Muscle of arm (tissue), 12 donors: Measurements from ENCODE around the gene KXD1. TPM values are rescaled to one million over a fixed set of nuclear protein-coding genes. Genes with fewer than 3 reads are reported as not detected.
"Not testable (repeated sequence)": the region's sequence is repeated elsewhere in the genome, so short reads cannot be mapped to it uniquely, and the experiment has no call there.

ENCODE experiments used
- DNase-seq: peaks from one replicate; pipeline ENCODE4 v3.0.0-alpha.2; 2013
- polyA plus RNA-seq, 12 donors: library from polyadenylated mRNA; unstranded; fragments of 120-200 nt; gene quantifications; one replicate each; pipeline ENCODE4 v1.2.1, GENCODE V29; 2013; ENCODE audit not compliant: insufficient read length in 12 of 12

Gene KXD1
- polyA plus RNA-seq, 12 donors: 58.9 to 125 (median 63.9) TPM; not detected in 1

DNA sequence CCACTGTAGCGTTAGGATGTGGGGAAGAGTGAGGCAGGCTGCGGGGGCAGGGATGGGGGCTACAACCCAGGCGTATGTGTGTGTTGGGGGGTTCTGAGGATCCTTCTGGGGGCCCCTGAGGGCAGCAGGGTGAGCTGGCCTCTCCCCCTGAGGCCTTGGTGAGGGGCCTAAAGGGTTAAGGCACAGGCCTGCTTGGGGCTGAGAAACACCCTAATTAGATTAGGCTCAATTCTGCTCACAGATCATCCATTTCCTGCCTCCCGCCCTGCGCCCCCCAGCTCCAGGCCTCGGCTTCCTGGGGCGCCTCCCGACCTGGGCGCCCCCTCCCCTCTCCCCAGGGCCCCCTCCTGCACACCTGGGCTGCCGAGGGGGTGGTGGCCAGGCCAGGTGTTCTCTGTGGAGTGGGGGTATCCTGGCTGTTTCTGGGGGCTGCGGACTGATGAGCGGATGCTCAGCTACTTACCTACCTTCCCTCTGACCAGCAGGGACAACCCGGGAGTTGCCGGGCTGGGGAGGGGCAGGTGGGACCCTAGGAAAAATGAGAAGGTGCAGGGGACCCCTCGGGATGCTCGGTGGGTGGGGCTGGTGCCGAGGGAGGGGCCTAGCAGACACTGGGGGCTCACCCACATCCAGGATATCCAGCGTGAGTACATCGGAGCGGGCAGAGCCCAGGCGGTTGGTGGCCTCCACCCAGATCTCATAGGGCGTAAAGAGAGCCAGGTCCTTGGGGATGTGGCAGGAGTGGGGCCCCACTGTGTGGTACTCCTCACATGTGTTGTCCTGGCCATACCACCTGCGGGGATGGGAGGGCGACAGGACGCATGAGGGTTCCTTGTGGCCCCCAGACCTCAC lies 40.4 kb downstream of the KXD1 start:
- no peak for DNase-seq

DNA sequence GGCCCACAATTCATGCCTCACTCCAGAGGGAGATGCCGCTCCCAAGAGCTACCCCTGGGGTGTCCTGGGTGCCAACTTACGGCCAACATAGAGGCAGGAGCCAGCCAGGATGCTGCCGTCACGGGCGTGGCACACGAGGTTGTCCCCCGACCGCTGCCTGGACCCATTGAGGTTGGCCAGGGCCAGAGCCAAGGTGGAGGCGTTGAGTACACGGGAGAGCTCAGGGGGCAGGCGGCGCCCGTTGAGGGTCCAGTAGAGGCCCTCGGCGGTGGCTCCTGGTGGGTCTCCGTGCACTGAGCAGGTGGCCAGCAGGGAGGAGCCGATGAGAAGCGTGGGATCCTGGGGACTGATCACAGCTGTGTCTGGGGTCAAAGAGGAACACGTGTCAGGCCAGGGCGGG lies 41.8 kb downstream of the KXD1 start:
- DNase-seq: no peak

DNA sequence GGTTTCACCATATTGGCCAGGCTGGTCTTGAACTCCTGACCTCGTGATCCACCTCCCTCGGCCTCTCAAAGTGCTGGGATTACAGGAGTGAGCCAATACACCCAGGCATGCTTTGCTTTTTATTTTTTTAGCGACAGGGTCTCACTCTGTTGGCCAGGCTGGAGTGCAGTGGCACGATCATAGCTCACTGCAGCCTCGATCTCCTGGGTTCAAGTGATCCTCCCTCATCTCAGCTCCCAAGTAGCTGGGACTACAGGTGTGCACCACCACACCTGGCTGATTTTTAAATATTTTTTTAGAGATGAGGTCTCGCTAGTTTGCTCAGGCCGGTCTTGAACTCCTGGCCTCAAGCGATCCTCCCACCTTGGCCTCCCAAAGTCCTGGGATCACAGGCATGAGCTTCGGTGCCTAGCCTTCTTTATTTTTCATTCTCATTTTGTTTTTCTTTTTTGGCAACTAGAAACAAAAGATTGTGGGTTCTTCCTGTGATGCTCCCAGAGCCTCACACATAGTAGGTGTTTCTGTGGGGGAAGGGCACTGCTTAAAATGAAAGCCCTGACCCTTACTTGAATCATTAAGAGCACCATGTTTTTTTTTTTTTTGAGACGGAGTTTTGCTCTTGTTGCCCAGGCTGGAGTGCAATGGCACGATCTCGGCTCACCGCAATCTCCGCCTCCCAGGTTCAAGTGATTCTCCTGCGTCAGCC lies 43.2 kb downstream of the KXD1 start:
- DNase-seq: not testable (repeated sequence)

DNA sequence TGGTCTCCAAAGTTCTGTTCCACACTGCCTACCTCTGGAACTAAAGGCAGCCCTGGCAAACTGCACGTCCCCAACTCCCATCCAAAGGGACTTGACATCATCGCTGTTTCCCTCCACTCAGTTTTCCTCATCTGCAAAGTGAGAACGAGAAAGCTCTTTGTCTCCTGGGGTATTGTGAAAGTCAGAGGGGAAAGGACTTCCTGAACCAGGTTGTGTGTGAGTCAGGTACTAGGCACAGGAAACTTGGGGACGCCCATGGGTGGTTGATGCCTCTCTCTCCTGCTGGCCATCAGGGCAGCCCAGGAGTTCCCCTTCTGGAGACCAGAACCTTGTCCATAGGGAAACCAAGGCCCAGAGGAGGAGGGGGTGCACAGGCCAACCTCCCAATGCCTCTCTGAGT lies 44.2 kb downstream of the KXD1 start:
- DNase-seq: no peak

DNA sequence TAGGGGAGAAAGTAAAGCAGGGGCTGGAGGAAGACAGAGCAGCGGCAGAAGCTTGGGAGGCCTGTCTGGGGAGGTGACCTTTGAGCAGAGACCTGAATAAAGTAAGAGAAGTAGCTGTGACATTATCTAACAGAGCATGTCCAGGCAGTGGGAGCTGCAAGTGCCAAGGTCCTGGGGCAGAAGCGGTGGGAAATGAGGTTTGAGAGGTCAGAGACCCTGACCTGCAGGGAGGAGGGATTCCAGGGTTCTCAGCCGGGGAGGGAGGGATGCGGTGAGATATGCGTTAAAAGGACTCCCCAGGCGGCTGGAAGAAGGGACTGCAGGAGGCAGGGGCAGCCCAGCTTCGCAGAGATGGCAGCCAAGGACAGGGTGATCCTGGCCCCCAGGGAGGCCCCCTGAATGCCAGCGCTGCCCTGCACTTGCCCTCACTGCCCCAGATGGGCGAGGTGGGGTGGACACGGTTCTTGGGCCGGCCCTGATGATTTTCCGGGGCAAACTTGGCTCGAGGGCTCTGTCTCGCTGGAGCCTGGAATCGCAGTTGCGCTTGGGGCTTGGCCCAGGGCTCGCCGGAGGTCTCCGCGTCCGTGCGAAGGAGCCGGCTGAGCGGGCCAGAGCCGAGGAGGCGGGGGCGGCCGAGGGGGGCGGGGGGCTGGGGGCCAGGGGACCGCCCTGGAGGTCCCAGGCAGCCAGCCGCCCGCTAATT lies 45.7 kb downstream of the KXD1 start:
- no peak for DNase-seq

DNA sequence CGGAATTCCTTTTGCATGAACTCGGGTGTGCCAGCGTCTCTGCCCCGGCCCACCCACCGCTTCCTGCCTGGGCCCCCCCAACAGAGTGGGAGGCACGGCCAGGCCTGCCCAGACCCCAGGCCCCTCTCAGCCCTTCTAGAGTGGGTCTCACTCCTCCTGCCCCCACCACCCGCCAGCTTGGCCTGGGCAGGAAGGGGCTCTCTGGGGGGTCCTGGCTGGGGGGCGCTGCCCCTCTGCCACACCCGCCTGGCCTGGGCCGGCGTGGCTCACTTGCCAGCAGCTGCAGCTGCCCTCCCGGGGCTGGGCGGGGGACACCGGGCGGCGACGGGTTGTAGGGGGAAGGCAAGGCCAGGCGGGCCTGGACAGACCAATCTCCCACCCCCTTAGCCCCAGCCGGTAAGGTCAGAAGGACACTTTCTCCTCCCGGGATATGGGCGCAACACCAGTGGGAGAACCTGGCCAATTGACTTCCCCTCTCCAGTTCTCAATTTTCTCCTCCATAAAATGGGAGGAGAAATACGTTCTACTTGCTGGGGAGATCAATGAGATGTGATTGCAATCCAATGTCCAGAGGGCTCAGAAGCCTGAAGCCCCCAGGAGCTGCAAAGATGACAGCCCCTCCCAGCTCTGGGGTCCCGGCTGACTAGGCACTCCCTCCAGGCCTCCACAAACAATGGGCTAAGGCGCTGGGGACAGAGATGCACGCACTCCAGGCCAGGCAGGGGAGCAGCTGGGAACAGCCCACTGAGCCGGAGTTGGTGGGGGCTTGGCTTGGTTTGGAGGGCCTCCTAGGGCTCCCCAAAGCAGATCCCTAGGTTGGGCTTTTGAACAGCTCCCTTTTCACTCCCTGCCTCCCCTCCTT lies 46.5 kb downstream of the KXD1 start:
- DNase-seq: no peak

DNA sequence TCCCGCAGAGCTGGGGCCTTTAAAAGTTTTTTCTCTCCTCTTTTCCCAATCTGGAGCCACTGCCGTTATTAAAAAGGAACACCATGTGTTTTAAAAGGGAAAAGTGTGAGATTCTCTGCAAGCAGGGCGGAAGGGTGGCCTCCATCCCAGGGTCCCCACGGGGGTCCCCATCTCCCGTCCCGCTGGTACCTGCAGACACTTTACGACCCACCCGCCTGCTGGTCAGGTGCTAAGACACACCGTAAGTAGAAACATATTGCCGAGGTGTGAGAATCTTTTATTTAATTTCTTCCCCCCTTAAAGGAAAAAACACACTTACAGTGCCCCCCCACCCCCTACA lies 47.1 kb downstream of the KXD1 start:
- DNase-seq: no peak

DNA sequence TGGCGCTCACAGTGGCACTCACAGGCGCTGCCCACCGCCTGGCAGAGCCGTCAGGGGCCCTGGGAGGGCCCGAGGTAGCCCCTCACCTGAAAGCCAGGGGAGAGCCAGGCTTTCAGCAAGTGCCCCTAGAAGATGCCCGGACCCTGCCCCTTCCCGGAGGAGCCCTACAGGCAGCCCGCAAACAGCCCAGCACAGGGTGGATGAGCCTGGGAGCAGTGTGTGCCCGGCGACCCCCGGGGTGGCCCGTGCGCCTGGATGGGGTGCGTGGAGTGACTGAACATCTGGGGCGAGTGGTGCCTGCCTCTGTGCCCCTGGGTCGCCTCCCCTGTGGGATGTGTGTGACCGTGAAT lies 47.5 kb downstream of the KXD1 start:
- DNase-seq: no peak

DNA sequence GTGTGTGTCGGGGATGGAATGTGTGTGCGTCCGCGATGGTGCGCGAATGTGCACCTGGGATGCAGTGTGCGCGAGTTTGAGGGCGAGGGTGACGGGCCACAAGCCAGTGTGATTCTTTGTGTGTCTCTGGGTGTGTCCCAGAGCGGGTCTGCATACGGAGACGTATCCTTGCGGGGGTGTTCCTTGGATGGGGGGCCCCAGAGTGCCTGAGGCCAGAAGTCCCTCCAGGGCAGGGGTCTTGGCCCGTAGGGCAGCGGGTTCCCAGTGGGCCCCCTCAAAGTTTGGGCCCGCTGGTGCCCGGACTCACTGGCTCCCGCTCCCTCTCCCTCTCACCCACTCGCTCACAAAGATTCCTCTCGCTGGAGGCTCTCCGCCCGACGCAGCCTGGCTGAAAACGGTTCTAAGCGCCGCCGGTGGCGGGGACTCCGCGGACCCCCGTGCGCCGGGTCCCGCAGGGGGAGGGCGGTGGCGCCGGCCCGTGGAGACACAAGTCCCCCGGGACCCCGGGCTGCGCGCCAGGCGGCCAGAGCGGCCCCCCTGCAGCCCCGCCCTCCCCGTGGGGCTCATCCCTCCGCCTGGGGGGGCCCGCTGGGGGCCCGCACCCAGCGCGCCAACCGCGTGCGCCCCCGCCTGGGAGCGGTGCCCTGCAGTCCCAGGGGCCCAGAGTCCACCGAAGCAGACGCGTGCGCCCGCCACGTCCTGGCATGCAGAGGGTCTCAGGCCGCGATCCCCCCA lies 48.0 kb downstream of the KXD1 start:
- no peak for DNase-seq

DNA sequence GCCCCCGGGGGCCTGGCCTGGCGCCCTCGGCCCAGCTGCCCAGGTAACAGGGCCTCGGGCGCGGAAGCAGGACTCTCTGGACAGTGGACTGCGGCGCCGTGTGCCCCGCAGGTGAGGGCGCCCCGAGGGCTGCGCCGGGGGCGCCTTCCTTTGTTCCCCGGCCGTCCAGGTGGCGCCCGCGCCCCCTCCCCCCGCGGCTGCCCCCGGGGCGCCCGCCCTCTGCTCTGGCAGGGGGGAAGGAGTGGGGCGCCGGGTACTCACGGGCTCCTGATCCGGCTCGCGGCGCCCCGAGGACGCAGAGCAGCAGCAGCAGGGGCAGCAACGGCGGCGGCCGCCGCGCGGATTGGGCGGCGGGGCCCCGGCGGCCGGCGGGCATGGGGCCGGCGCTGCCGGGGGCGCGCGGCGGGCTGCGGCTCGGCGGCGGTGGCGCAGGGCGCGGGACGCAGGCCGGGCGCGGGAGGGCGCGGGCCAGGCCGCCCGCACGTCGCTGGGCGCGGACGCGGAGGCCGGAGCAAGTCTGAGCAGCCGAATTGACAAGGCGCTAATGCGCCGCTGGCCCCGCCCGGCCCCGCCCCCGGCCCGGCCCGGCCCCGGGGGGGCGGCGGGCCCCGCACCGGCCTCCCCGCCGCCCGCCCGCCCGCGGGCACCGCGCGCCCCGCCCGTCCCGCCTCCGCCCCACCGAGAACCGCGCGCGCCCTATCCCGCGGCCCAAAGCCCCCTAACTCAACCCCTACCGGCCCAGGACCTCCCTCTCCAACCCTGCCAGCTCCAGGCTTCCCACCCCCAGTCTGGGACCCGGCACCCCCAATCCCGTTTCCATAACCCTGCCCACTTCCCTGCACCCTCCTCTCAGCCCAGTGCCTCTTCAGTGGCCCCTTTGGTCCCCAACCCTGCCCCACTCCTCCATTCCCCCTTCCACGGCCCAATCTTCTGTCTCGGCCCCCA lies 48.9 kb downstream of the KXD1 start, which contains the start of gene CRLF1:
Gene CRLF1, minus strand, starts transcription at position 519 of the 945 bp plus-strand sequence. Its CDS starts 143 bp downstream, at position 376.
- no peak for DNase-seq

DNA sequence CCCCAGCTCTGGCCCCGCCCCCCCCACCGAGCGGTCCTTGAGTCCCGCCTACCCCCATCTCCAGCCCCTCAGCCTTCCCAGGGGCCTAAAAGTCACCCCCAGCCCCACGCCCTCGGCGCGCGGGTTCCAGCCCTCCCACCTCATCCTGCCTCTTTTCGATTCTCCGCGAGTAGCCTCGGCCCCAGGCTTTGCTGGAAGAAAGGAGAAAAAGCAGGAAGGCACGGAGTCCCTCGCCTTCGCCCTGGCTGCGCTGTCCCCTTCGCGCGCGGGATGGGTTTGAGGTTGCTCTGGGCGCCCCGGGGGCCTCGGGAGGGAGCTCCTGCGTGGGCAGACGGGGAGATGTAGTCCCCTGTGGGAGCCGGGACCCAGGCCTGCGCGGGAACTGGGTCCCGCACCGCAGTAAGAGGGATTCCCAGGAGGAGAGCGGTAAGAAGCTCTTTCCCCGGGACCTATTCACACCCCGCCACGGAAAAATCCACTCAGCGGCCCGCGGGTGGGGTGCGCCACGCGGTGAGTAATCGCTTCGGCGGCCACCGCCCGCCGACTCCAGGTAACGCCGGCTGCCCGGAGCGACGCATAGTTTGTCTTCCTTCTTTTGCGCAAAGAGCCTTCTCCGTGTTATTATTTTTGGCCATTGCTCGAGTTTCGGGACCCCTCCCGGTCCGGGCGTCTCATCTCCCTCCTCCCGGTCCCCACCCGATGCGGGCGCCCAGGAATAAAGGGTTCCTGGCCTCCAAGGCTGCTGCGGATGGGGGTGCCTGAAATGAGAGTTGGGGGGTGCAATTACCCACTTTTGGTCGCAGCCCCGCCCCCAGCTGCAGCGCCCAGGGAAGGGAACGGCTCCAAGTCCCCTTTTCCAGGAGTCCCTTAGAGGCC lies 49.8 kb downstream of the KXD1 start:
- no peak for DNase-seq

DNA sequence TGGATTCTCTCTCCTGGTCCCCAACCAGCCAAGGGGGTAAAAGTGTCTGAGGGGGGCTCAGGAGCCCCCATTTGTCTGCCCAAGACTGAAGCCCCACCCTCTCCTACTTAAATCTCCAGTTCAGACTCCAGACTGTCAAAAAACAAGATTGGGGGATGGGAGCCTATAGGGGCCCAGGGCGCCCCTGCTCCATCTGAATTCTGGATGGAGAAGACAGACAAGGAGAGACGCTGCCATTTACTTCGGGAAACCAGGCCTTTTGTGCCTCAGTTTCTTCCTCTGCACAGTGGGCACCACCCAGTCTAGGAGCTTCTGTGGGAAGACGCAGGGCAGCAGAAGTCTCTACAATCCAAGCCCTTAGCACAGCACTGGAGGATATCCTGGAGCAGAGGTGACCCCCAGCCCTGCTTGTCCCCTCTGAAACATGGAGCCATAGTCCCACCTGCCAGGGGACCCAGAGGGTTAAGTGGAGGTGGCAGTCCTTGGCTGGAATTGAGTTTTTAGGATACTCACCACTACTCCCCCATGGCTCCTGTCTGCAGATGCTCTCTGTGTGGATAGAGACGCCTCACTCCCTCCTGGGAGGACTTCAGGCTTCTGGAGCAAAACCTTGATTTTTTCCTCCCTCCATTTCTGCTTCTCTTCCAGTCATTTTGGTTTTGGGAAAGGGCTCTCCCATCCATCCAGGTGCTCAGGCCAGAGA lies 50.6 kb downstream of the KXD1 start:
- DNase-seq: no peak

DNA sequence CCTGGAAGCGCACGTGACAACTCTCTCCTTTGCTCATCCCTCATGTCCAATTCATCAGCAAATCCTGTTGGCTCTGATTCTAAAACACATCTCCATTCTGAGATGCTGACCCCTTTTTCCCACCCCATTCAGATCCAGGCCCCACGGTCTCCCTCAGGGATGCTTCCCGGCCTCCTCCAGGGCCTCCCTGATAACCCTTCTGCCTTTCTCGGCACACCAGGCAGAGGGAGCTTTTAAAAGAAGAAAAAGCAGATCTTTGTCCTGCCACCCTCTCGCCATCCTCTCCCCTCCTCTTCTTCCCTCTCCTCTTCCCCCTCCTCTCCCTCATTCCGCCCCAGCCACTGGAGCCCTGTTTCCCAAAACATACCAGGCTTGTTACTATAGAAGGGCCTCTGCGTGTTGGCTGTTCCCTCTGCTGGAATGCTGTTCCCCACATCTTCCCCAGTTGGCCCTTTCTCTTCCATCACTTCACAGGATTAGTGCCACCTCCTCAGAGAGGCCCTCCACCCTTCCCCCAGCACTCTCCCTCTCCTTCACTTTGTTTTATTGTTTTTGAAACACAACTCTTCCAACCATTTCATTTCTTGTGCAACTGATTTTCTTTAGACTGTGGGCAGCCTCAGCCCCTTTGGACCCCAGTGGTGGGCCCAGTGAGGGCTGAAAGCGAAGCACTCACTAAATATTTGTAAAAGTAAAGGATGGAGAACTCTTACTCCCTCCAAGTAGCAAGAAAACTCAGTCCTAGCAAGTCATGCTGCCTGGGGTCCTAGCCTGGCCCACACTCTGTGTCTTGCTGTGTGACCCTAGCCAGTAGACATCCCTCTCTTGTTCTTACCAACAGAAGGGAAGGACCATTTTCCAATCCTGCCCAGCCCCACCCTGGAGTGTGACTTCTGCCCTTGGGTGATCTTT lies 51.4 kb downstream of the KXD1 start:
- no peak for DNase-seq

DNA sequence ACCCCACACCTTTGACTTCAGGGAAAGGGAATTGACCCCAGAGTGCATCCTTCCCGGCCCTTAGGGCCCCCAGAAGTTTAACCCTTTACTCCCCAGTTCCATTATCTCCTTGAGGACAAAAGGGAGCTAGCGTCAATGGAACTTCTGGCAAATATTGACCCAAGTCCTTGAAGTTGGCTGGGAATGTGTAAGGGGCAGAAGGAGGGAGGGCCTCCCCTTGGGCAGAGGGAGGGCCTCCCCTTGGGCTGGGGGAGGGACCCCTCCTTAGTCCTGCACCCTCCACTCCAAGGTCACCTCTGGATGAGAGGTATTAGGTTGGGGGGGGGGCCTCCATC lies 52.0 kb downstream of the KXD1 start:
- DNase-seq: no peak

DNA sequence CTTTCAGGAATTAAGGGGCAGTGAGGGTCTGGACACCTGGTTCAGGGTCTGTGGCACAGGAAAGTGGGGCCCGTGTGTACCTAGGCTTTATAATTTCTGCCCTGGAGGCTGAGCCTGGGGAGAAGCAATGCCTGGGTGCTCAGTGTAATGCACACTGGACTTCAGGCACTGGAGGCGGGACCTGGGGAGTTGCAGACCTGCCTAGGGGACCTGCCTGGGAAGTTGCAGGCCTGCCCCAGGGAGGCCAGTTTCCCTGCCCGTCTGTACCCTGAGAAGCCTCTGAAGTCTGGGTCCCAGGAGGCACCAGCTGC lies 52.5 kb downstream of the KXD1 start:
- DNase-seq: no peak

DNA sequence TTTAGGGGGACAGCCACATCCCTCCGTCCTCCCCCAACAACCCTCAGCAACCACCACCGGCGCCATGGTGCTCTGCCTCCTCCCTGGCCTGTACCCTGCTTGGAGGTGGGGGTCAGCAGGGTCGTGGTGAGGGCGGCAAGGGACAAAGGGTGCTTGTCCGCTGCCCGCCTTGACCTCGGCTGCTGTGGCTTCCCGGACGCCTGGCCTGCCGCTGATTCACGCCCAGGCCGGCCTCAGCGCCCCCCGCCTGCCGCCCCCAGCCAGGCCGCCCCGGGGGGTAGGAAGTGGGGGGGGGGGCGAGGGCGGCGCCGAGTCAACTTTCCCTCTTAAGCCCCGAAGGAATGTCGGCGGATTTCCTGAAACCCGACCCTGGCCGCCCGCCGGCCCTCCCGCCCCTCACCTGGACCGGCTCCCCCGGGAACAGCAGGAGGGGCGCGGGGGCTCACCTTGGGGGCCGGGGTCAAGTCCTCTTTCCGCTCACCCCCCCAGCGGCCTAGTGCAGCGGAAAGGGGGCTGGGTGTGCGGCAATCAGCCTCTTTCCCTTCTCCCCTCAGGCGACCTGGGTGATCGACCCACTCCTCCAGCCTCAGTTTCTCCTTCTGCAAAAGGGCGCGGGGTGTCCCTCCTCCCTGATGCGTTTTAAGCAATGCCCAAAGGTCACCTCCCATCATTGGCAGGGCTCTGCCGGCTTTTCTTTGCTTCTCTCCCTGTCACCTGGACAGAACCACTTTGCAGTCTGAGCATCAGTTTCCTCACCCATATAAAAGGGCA lies 53.1 kb downstream of the KXD1 start:
- no peak for DNase-seq
